ENCODE data around the gene ADIRF. TPM values are rescaled to one million over a fixed set of nuclear protein-coding genes. Genes with fewer than 3 reads are reported as not detected.

The ADIRF gene
- total and polyA plus RNA-seq, 10 of the 15 experiments (the other 5 are each of a cell fraction or from before 2014, with no cell fraction given), result 0.12 to 2.5 (median 0.70) TPM; not detected in 2

DNA sequence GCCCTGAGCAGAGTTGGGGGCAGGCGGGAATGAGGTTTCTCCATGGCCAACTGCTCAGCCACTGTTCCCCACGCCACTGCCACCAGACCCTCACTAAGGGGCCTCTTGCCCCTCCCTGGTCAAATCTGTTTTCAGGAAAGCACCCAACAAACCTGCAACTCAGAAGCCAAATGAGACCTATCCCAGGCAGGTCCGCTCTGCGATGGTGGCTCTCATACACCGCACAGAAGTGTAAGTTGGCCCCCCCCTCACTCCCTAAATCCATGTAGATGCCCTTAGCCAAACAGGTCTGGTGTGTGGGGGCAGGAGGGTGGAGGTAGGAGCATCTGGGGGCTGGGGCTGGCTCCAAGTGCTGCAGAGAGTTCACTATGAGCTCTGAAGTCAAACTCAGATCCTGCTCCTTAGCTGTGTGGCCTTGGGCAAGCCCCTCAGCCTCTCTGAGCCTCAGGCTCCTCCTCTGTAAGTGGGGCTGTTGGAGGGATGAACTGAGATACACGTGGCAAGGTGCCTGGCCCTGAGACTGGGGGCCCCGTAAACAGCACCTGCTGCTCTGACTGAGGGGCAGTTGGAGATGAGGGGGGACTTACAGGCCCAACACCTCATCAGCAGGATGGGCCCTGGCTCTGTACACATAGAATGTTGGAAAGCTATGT, 12.0 kb upstream of the ADIRF start (continued):
- TF ChIP-seq HDAC2 (IDR thresholded peaks at IDR 0.05) (no peak), TCF7 (IDR thresholded peaks at IDR 0.05; ENCODE audit: borderline replicate concordance) (no peak)
- TF ChIP-seq, protein P1, sequence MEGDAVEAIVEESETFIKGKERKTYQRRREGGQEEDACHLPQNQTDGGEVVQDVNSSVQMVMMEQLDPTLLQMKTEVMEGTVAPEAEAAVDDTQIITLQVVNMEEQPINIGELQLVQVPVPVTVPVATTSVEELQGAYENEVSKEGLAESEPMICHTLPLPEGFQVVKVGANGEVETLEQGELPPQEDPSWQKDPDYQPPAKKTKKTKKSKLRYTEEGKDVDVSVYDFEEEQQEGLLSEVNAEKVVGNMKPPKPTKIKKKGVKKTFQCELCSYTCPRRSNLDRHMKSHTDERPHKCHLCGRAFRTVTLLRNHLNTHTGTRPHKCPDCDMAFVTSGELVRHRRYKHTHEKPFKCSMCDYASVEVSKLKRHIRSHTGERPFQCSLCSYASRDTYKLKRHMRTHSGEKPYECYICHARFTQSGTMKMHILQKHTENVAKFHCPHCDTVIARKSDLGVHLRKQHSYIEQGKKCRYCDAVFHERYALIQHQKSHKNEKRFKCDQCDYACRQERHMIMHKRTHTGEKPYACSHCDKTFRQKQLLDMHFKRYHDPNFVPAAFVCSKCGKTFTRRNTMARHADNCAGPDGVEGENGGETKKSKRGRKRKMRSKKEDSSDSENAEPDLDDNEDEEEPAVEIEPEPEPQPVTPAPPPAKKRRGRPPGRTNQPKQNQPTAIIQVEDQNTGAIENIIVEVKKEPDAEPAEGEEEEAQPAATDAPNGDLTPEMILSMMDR (IDR thresholded peaks at IDR 0.05 in 2 of 3, conservative IDR thresholded peaks at IDR 0.05 in 1 of 3; ENCODE audit: control insufficient read depth in 2 of 3, extremely low read depth in 1 of 3, insufficient read depth in 1 of 3, low read depth in 3 of 3, low read length in 3 of 3), result no peak

DNA sequence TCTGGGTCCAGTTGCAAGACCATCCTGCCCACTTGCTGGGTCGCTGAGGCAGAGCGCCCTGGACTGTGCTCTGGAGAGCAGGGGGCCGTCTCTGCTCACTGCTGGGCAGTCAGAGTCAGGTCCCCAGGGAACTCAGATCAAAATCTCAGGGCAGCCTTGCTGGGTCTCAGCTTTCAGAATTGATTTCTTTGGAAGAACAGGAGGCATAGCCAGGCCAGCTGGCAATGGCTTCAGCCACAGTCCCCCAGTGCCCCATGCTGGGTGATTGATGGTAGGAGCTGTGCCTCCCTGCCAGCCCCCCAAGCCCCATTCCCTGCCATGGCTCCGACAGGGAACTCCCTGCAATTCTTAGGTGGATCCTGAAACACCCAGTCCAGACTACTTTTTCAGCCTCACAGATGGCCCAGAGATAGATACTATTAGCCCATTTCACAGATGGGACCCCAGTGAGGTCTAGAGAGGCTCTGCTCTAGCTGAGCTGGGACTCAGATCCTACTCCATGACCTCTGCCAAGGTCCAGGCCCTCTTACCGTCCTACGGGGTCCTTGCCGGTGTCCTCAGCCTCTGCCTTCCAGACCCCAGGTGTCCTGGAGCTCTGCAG, 11.3 kb upstream of the ADIRF start:
- CTCF ChIA-PET, result interaction anchor here (1.7 kb wide), 1 partner anchor 9 kb away, joined by 9 read pairs; no protein-coding TSS in a partner anchor
- H3K4me3 ChIP-seq, result no peak overlapping the region
- no peaks in the 10 kb centered on the region for H4K20me1 ChIP-seq (ENCODE audit: control insufficient read depth, insufficient read depth)
- RAD21 ChIA-PET (ENCODE audit: unreplicated experiment), result no interaction called here
- DNase-seq (ENCODE audit: low read depth, low spot score), result no peak
- H3K4me1 ChIP-seq (ENCODE audit: control insufficient read depth, insufficient read depth, low read length), result peaks cover 8% of the 10 kb centered on the region
- no peaks in the 10 kb centered on the region; the same call in 2 of the 3 replicates for H3K9me3 ChIP-seq (replicated peaks; ENCODE audit: control insufficient read depth, insufficient read depth, low read length)
- H3K79me2 ChIP-seq (ENCODE audit: control insufficient read depth, insufficient read depth, low read length), result no peaks in the 10 kb centered on the region
- no peak overlapping the region for H2AFZ ChIP-seq (ENCODE audit: control insufficient read depth, low read depth, low read length)
- POLR2A ChIA-PET, result interaction anchor here (1.4 to 1.5 kb wide), 2 partner anchors 11 to 13 kb away, joined by 3 to 4 read pairs; no protein-coding TSS in a partner anchor
- TF ChIP-seq DPF2 (IDR thresholded peaks at IDR 0.05), result no peak
- no peak for TF ChIP-seq CEBPB (IDR thresholded peaks at IDR 0.05; ENCODE audit: borderline replicate concordance in 1 of 2, low read depth in 2 of 2, low read length in 2 of 2)
- TF ChIP-seq POLR2A (IDR thresholded peaks at IDR 0.05; ENCODE audit: low read depth, low read length), result no peak
- no peak for TF ChIP-seq RCOR1 (conservative IDR thresholded peaks at IDR 0.05; ENCODE audit: low read depth, low read length)
- TF ChIP-seq KLF5 (IDR thresholded peaks at IDR 0.05; ENCODE audit: partially characterized antibody), result no peak
- TF ChIP-seq, protein P2, sequence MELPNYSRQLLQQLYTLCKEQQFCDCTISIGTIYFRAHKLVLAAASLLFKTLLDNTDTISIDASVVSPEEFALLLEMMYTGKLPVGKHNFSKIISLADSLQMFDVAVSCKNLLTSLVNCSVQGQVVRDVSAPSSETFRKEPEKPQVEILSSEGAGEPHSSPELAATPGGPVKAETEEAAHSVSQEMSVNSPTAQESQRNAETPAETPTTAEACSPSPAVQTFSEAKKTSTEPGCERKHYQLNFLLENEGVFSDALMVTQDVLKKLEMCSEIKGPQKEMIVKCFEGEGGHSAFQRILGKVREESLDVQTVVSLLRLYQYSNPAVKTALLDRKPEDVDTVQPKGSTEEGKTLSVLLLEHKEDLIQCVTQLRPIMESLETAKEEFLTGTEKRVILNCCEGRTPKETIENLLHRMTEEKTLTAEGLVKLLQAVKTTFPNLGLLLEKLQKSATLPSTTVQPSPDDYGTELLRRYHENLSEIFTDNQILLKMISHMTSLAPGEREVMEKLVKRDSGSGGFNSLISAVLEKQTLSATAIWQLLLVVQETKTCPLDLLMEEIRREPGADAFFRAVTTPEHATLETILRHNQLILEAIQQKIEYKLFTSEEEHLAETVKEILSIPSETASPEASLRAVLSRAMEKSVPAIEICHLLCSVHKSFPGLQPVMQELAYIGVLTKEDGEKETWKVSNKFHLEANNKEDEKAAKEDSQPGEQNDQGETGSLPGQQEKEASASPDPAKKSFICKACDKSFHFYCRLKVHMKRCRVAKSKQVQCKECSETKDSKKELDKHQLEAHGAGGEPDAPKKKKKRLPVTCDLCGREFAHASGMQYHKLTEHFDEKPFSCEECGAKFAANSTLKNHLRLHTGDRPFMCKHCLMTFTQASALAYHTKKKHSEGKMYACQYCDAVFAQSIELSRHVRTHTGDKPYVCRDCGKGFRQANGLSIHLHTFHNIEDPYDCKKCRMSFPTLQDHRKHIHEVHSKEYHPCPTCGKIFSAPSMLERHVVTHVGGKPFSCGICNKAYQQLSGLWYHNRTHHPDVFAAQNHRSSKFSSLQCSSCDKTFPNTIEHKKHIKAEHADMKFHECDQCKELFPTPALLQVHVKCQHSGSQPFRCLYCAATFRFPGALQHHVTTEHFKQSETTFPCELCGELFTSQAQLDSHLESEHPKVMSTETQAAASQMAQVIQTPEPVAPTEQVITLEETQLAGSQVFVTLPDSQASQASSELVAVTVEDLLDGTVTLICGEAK (IDR thresholded peaks at IDR 0.05; ENCODE audit: borderline replicate concordance), result no peak
- TF ChIP-seq POLR2AphosphoS2 (IDR thresholded peaks at IDR 0.05; ENCODE audit: low read depth, low read length), result no peak
- no peak for TF ChIP-seq WRNIP1 (IDR thresholded peaks at IDR 0.05; ENCODE audit: borderline replicate concordance, low read depth, low read length)
- SMC1A ChIA-PET (ENCODE audit: uncharacterized antibody, unreplicated experiment), result interaction anchor here (1.1 to 1.2 kb wide), 2 partner anchors 9 to 18 kb away, joined by 3 read pairs; no protein-coding TSS in a partner anchor
- no peak overlapping the region for H3K9ac ChIP-seq (ENCODE audit: control insufficient read depth, insufficient read depth, low read length)
- no TSS peak for BruUV-seq (replicated peaks)
- no peak overlapping the region for H3K4me2 ChIP-seq (ENCODE audit: control insufficient read depth, insufficient read depth)
- H3K27ac ChIP-seq (ENCODE audit: control insufficient read depth, insufficient read depth), result no peak overlapping the region
- ATAC-seq, result no peak
- no peaks in the 10 kb centered on the region for H3K27me3 ChIP-seq (replicated peaks in 1 of 2; ENCODE audit: control insufficient read depth in 2 of 2, insufficient read depth in 2 of 2, low read length in 1 of 2)
- WGBS (ENCODE audit: insufficient coverage, insufficient replicate concordance, low lambda C conversion rate, missing lambda C conversion rate), result 28% methylated on average over 7 of the region's 7 CpGs
- H3K36me3 ChIP-seq (ENCODE audit: control insufficient read depth in 2 of 2, insufficient read depth in 2 of 2, low read length in 1 of 2), result no peaks in the 10 kb centered on the region
- intact Hi-C loops (cut with micrococcal nuclease; ENCODE audit: unreplicated experiment), result no loop called here
- in situ Hi-C loops (cut with MboI), result no loop called here
- no peak for FAIRE-seq

All from GM12878 (cell line).